Fibroblast of skin of left biceps (primary cell): ENCODE data around the gene COMP.
"Not testable (repeated sequence)": the region's sequence is repeated elsewhere in the genome, so short reads cannot be mapped to it uniquely, and the experiment has no call there.

Experiments used
- DNase-seq, 2 experiments: peaks; one replicate each; pipeline ENCODE4 v3.0.0-alpha.2; 2013; ENCODE audit warnings: low read depth in 2 of 2

Gene COMP

DNA sequence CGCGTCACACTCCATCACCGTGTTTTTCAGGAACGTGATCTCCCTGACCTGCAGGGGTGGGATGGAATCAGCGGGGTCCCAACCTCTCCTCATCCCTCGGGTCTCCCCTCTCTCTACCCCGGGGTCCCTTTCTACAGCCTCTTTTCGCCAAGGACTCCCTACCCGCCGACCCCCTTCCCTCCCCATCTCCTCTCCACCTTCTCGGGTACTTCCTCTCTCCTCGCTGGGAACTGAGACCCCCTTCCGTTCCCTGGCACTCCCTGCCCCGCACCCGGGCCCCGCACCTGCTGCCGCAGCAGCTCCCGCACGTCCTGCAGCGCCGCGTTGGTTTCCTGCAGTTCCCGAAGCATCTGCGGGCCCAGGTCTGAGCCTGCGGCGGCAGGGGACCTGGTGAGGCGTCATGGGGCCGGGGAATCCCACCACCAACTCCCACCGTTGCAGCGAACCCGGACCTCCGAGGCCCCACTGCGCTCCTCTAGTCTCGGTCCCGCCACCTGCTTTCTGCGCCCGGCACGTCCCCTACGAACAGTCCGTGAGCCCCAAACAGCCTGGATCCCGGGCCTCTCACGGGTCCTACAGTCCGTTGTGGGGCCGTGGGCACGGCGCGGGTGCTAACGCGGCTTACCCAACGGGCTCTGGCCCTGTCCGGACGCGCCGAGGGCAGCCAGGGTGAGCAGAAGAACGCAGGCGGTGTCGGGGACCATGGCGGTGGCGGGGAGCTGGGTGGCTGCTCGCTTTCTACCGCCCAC lies at the start of gene COMP:
Gene COMP, minus strand, starts transcription at position 740 of the 749 bp plus-strand sequence. Its CDS starts 36 bp downstream, at position 704.
- DNase-seq: no peak

DNA sequence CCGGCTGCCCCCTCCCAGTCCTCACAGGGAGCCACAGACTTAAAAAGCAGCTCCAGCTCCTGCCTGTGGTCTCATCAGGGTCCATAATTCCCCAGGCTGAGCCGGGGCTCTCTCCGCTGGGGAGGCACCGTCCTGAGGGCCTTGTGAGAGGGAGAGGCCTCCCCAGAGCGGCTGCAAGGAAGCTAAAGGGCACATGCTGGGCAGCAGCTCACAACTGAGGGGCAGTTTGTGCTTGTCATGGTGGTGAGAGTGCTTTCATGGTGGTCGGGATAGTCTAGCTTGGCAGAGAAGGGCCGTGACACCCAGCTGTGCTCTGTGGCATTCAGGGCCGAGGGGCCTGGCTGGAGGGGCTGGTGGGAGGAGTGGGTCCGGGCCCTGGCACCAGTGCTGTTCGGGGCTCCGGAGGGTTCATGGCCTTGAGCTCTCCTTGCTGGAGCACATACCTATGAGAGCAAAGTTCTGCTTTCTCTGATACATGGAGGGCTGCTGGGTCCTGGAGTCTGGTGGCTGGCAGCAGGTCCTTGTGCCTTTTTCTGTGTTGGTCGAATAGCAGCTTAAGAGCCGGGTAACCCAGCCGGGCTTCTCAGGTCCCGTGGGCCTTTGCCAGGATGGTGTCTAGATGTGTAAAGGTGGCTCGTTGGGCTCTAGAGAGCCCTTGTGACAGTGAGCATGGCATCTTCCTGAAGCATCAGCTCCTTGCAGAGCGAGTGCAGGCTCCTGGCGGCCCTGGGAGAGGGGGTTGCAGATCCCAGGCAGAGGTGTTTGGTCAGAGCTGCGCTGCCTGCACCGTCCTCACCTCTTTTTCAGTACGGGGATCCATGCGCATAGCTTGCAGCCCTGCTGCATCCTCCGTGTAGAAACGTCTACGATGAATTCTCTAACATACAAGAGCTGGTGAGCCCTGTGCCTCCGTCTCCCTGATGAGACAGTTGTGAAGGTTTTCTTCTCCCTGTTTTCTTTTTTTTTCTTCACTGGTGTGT lies 49.5 kb upstream of the COMP start:
- DNase-seq: no peak

GRCh38 chr19:18839465-18840287 lies 48.6 kb upstream of the COMP start:
- no peak for DNase-seq

GRCh38 chr19:18834644-18834984 lies 43.5 kb upstream of the COMP start:
- DNase-seq: no peak

GRCh38 chr19:18833849-18834643 lies 42.9 kb upstream of the COMP start:
- no peak for DNase-seq

DNA sequence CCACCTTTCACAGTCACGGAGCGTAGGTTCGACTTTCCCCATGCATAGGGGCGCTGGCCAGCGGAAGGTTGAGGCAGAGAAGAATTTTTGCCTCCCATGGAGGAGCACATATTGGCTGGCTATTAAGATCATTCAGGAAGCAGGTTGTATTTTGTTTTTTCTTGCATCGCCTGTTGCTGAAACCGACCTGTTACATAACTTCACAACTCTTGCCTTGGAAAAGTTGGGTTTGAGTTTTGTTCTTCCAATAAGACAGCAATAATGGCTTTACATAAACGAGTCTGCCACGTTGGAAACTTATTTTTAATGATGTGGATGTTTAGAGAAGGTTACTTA lies 42.0 kb upstream of the COMP start:
- DNase-seq: no peak

DNA sequence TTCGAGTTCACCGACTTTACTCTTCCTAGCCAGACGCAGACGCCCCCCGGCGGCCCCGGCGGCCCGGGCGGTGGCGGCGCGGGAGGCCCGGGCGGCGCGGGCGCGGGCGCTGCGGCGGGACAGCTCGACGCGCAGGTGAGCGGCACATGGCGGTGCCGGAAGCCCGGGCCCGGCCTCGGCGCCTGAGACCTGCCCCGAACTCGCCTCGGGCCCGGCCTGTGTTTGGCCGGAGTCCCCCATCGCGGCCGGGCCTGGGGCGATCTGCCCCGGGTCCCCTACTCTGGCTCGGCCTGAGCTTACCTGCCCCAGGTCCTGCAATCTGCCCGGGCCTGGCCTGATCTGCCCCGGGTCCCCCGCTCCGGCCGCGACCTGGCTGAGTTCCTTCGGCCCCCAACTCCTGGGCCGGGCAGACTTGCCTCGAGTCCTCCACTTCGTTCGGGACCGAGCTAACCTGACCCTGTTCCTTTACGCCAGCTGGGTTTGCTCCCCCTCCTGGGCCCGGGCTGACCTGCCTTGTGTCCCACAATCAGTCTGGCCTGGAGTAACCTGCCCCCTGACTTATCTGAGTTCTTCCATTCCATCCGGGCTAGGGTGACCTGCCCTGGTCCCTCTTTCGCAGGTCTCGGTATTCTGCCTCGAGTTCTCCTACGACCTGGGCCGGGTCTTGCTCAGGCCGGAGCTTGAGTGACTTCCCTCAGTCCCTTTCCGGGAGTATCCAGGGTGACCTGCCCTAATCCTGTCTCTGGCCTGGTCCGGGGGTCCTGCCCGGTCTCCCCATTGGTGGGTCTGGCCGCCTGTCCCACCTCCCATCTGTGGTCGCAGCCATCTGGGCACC lies 41.4 kb upstream of the COMP start:
- DNase-seq: no peak

DNA sequence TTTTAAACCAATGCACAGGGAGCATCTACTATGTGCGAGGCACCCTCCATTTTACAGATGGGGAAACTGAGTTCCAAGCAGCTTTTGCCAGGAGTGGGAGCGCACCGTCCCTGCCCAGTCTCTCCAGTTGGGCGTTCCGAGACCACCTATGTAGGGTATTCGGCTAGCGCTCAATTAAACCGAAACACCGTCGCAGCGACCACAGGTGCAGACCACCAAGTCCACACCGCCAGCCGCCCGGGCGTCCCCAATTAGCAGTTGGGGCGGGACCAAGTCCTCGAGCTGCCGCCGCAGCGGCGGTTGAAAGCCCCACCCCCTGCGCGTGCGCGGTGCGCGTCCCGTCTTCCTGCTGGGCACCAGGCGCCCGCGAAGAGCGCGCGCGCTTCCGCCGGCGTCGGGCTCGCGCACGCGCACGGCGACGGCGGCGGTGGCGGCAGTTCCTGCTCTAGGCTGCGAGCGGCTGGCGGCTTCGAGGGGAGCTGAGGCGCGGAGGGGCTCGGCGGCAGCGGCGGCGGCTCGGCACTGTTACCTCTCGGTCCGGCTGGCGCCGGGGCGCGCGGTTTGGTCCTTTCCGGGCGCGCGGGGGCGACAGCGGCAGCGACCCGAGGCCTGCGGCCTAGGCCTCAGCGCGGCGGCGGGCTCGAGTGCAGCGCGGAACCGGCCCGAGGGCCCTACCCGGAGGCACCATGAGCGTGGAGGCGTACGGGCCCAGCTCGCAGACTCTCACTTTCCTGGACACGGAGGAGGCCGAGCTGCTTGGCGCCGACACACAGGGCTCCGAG lies 40.6 kb upstream of the COMP start, which contains the start of gene UPF1:
Gene UPF1, plus strand, starts transcription at position 436 of the 782 bp plus-strand sequence. Its CDS starts 251 bp downstream, at position 687.
- peak; percentile 65 to 77 for DNase-seq

GRCh38 chr19:18830488-18830887 lies 39.4 kb upstream of the COMP start:
- DNase-seq: no peak

GRCh38 chr19:18828786-18829185 lies 37.7 kb upstream of the COMP start:
- DNase-seq: no peak

DNA sequence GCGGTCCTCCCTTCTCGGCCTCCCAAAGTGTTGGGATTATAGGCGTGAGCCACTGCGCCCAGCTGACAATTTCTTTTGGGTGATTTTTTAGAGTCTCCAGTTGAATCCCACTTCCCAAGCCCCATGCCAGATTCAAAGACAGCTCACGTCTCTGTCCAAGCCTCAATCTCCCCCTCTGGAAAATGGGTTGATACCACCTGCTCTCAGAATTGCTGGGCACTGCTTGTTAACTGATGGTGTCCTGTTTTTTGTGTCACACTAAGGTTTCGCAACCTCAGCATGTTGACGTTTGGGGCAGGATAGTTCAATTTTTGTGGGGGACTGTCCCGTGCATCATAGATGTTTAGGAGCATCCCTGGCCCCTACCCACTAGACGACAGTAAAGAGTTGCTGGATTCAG lies 26.5 kb upstream of the COMP start:
- DNase-seq: no peak

GRCh38 chr19:18816645-18817044 lies 25.5 kb upstream of the COMP start:
- not testable (repeated sequence) for DNase-seq

DNA sequence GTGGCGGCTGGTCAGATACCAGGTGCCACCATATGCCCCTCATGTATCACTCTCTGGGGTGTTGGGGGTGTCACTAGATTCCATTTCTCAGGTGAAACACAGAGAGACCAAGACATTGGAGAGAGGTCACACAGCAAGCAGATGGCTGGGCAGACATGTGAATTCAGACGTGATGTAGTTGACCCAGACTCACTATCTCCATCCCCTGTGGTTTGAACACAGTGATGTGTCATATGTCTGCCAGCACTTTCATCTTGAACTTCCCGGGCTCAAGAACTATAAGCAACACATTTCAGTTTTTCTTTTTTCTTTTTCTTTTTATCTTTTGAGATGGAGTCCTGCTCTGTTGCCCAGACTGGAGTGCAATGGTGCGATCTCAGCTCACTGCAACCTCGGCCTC lies 24.6 kb upstream of the COMP start:
- DNase-seq: no peak

- DNase-seq: no peak
These were observed 23.0 kb upstream of the COMP start for GRCh38 chr19:18814063-18814462.

- not testable (repeated sequence) for DNase-seq
These were observed 20.5 kb upstream of the COMP start for GRCh38 chr19:18811638-18812037.

DNA sequence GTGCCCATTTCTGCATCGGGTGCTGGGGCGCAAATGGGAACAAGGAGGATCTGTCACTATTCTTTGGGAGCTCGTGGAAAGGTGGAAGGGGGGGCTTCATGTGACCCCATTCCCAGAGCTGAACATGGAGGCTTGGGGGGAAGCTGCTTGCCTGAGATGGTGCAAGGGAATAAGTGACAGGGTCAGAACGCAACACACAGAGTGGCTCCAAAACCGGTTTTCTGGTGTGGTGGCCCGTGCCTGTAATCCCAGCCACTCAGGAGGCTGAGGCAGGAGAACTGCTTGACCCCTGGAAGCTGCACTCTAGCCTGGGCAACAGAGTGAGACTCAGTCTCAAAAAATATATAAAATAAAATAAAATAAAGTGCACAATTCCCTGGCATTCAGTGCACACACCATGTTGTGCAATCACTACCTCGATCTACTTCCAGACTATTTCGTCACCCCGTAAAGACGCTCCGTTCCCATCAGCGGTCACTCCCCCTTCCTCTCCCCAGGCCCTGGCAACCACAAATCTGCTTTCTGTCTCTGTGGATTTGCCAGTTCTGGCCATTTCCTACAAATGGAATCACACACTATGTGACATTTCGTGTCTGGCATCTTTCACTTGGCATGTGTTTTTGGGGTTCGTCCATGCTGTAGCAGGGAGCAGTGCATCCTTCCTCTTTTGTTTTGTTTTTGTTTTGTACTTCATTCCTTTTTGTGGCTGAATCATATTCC lies 18.2 kb upstream of the COMP start:
- no peak for DNase-seq

- no peak for DNase-seq
These were observed 16.8 kb upstream of the COMP start for GRCh38 chr19:18807861-18808331.

- no peak for DNase-seq
These were observed 13.5 kb upstream of the COMP start for GRCh38 chr19:18804643-18805042.
